Epithelial cell of proximal tubule (primary cell): ENCODE data around the gene GDF15. TPM values are rescaled to one million over a fixed set of nuclear protein-coding genes. Genes with fewer than 3 reads are reported as not detected.

Source experiments
- DNase-seq: peaks from one replicate; pipeline ENCODE4 v3.0.0-alpha.2; 2011; ENCODE audit warnings: low read depth
- H3K4me3 ChIP-seq: 2 replicates; pipeline ENCODE4 v1.5.1; 2011; ENCODE audit warnings: low read depth, mild to moderate bottlenecking, low read length
- CTCF ChIP-seq: conservative IDR thresholded peaks from 2 replicates; pipeline ENCODE4 v1.5.1; 2012; ENCODE audit warnings: low read depth, mild to moderate bottlenecking, low read length
- total RNA-seq: library from RNA; depleted of rRNA; stranded (reverse); fragments of >200 nt; gene quantifications from 2 replicates; pipeline ENCODE4 v1.2.3, GENCODE V29; 2015

GDF15 gene
- total RNA-seq, 1 donor from 2014 or later = 262 TPM

DNA sequence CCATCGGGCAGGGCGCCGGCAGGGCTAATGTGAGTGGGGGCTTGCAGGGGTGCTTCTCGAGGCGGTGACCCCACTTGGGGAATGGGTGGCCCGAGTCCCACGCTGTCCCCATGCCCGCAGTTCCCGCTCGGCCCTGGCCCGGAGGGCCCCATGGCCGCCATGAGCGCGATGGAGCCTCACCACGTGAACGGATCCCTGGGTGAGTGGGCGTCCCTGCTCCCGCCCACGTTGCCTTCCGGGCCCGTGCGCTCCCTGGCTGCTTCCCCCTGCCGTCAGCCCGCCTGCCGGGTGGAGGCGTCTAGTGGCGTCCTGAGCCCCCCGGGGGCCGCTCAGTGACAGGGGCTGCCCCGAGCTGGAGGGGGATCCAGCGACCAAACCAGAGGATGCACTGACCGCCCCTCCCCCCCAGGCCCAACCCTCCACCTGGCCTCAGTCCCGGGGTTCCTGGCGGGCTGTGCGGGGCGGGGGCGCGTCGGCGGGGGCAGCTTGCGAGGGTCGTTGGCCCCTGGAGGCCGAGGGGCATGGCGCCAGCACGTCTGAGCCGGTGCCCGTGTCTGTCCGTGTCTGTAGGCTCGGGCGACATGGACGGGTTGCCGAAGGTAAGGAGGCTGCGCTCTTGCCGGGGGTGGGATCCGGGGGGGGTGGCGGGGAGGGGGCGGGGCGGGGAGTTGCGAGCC is 47.2 kb downstream of the GDF15 start:
- H3K4me3 ChIP-seq = peak overlapping the region; percentile 30
- no peak for DNase-seq
- TF ChIP-seq CTCF = no peak

DNA sequence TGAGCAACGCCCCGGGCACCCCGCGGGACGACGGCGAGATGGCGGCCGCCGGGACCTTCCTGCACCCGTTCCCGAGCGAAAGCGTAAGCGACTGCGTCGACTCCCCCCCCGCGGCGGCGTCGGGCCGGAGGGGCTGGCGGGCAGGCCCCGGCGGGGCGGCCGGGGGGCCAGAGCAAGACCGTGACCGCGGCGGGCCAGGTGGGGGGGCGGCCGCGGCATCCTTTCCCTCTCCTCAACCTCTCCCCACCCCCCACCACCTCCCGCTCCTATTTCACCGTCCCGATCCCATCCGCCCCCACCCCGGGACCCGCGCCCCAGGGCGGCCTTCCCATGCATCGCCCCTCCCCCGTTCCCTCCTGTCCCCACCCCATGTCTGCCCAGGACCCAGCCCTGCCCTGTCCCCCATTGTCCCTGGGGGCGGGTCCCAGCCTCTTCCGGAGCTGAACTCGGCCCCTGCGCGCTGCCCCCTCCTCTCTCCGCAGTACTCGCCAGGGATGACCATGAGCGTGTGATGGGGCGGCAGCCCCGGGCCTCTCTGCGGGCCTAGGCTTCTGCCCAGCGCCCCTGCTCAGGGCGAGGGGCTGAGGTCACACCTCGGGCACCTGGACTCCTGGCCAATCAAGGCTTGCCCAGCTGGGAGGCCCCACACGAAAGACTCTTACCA is 47.9 kb downstream of the GDF15 start:
- peak overlapping the region; percentile 3 for H3K4me3 ChIP-seq
- TF ChIP-seq CTCF = no peak
- no peak for DNase-seq

GRCh38 chr19:18434411-18435175 is 48.6 kb downstream of the GDF15 start:
- no peak for DNase-seq
- no peak overlapping the region for H3K4me3 ChIP-seq
- no peak for TF ChIP-seq CTCF

GRCh38 chr19:18435178-18435841 is 49.4 kb downstream of the GDF15 start:
- no peak overlapping the region for H3K4me3 ChIP-seq
- no peak for TF ChIP-seq CTCF
- DNase-seq = no peak

GRCh38 chr19:18435842-18436670 is 50.1 kb downstream of the GDF15 start:
- DNase-seq = no peak
- H3K4me3 ChIP-seq = no peak overlapping the region
- no peak for TF ChIP-seq CTCF
